Tibial nerve (tissue), 4 donors: Measurements from ENCODE around the gene HEXD.

Experiments used
- CTCF ChIP-seq, 5 experiments: fragments of 200-600 bp in 3 of 5; fragments of 450-650 bp in 2 of 5; sonication (generic) in 3 of 5; IDR thresholded peaks; one replicate each; pipeline ENCODE4 v1.5.1; 2016 to 2019; ENCODE audit warnings: antibody characterized with exemption in 5 of 5, mild to moderate bottlenecking in 3 of 5, moderate library complexity in 2 of 5
- EP300 ChIP-seq, 2 donors: sonication (generic); formaldehyde crosslinking; IDR thresholded peaks; one replicate each; pipeline ENCODE4 v1.6.1; 2017; ENCODE audit warnings: antibody characterized with exemption in 2 of 2, mild to moderate bottlenecking in 1 of 2

DNA sequence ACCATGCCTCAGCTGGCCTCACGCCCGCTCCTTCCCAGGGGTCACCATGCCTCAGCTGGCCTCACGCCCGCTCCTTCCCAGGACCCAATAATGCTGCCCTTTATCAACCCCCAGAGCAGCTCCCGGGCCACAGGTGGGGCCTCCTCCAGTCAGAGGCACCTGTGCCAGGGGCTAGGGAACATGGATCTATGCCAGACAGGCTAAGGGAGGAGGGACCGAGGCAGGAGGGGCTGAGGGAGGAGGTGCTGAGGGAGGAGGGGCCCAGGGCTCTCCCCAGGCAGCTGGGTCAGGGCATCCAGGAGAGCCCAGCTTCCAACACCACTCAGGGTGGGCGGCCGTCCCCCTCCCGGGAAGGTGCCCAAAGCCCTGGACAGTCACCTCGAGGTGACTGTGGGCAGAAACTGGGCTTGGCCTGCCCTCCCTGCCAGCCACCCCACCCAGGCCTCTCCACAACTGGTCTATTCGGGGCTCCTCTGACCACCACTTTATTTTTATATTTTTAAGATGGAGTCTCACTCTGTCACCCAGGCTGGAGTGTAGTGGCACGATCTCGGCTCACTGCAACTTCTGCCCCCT lies 27.2 kb upstream of the HEXD start:
- TF ChIP-seq CTCF (IDR thresholded peaks at IDR 0.05) (no peak), EP300 (IDR thresholded peaks at IDR 0.05) (no peak)
